ENCODE data around the gene STIM2.

Gene STIM2

GRCh38 chr4:26942871-26943270 is 82.2 kb downstream of the STIM2 start:
- H3K27ac ChIP-seq (ENCODE audit: low read length) = no peak overlapping the region
- no peaks in the 10 kb centered on the region for H3K27me3 ChIP-seq (ENCODE audit: insufficient read depth, low read length)
- H3K36me3 ChIP-seq (ENCODE audit: insufficient read depth, low read depth, low read length) = no peaks in the 10 kb centered on the region
- no peak overlapping the region for H3K4me3 ChIP-seq (ENCODE audit: low read length)
- no peak overlapping the region for H3K9ac ChIP-seq (ENCODE audit: low read depth, low read length)
- H3K9me3 ChIP-seq (ENCODE audit: insufficient read depth, low read depth, low read length) = no peaks in the 10 kb centered on the region
- peaks cover 17% of the 10 kb centered on the region; the same call in 1 of the 2 replicates for H3K4me1 ChIP-seq (ENCODE audit: insufficient read depth, low read length)

- no peak overlapping the region for H3K27ac ChIP-seq (ENCODE audit: low read length)
- H3K36me3 ChIP-seq (ENCODE audit: insufficient read depth, low read depth, low read length) = no peaks in the 10 kb centered on the region
- H3K4me1 ChIP-seq (ENCODE audit: insufficient read depth, low read length) = peaks cover 17% of the 10 kb centered on the region; the same call in 1 of the 2 replicates
- H3K9me3 ChIP-seq (ENCODE audit: insufficient read depth, low read depth, low read length) = no peaks in the 10 kb centered on the region
- no peak overlapping the region for H3K9ac ChIP-seq (ENCODE audit: low read depth, low read length)
- no peaks in the 10 kb centered on the region for H3K27me3 ChIP-seq (ENCODE audit: insufficient read depth, low read length)
- H3K4me3 ChIP-seq (ENCODE audit: low read length) = no peak overlapping the region
Measured at GRCh38 chr4:26943391-26943790, 82.8 kb downstream of the STIM2 start.

- H3K9ac ChIP-seq (ENCODE audit: low read depth, low read length) = no peak overlapping the region
- H3K4me3 ChIP-seq (ENCODE audit: low read length) = no peak overlapping the region
- no peak overlapping the region for H3K27ac ChIP-seq (ENCODE audit: low read length)
- no peaks in the 10 kb centered on the region for H3K36me3 ChIP-seq (ENCODE audit: insufficient read depth, low read depth, low read length)
- no peaks in the 10 kb centered on the region for H3K27me3 ChIP-seq (ENCODE audit: insufficient read depth, low read length)
- H3K4me1 ChIP-seq (ENCODE audit: insufficient read depth, low read length) = peaks cover 5% of the 10 kb centered on the region; the same call in 1 of the 2 replicates
- H3K9me3 ChIP-seq (ENCODE audit: insufficient read depth, low read depth, low read length) = no peaks in the 10 kb centered on the region
Measured at GRCh38 chr4:26945794-26946193, 85.2 kb downstream of the STIM2 start.

GRCh38 chr4:26947318-26947717 is 86.7 kb downstream of the STIM2 start:
- H3K27me3 ChIP-seq (ENCODE audit: insufficient read depth, low read length) = no peaks in the 10 kb centered on the region
- H3K36me3 ChIP-seq (ENCODE audit: insufficient read depth, low read depth, low read length) = no peaks in the 10 kb centered on the region
- H3K9ac ChIP-seq (ENCODE audit: low read depth, low read length) = no peak overlapping the region
- H3K9me3 ChIP-seq (ENCODE audit: insufficient read depth, low read depth, low read length) = no peaks in the 10 kb centered on the region
- H3K4me3 ChIP-seq (ENCODE audit: low read length) = no peak overlapping the region
- H3K27ac ChIP-seq (ENCODE audit: low read length) = no peak overlapping the region
- H3K4me1 ChIP-seq (ENCODE audit: insufficient read depth, low read length) = no peaks in the 10 kb centered on the region

- Histone ChIP-seq H3K27ac (ENCODE audit: low read length) (no peak overlapping the region), H3K4me3 (ENCODE audit: low read length) (no peak overlapping the region), H3K9me3 (ENCODE audit: insufficient read depth, low read depth, low read length) (no peaks in the 10 kb centered on the region), H3K36me3 (ENCODE audit: insufficient read depth, low read depth, low read length) (no peaks in the 10 kb centered on the region), H3K4me1 (ENCODE audit: insufficient read depth, low read length) (no peaks in the 10 kb centered on the region), H3K27me3 (ENCODE audit: insufficient read depth, low read length) (no peaks in the 10 kb centered on the region), H3K9ac (ENCODE audit: low read depth, low read length) (no peak overlapping the region)
Measured at GRCh38 chr4:26950446-26950845, 89.8 kb downstream of the STIM2 start.

- no peaks in the 10 kb centered on the region for H3K4me1 ChIP-seq (ENCODE audit: insufficient read depth, low read length)
- no peak overlapping the region for H3K27ac ChIP-seq (ENCODE audit: low read length)
- H3K36me3 ChIP-seq (ENCODE audit: insufficient read depth, low read depth, low read length) = no peaks in the 10 kb centered on the region
- H3K4me3 ChIP-seq (ENCODE audit: low read length) = no peak overlapping the region
- H3K27me3 ChIP-seq (ENCODE audit: insufficient read depth, low read length) = no peaks in the 10 kb centered on the region
- H3K9ac ChIP-seq (ENCODE audit: low read depth, low read length) = no peak overlapping the region
- H3K9me3 ChIP-seq (ENCODE audit: insufficient read depth, low read depth, low read length) = no peaks in the 10 kb centered on the region
Measured at GRCh38 chr4:26952891-26953290, 92.2 kb downstream of the STIM2 start.

- H3K36me3 ChIP-seq (ENCODE audit: insufficient read depth, low read depth, low read length) = no peaks in the 10 kb centered on the region
- H3K4me3 ChIP-seq (ENCODE audit: low read length) = no peak overlapping the region
- H3K4me1 ChIP-seq (ENCODE audit: insufficient read depth, low read length) = no peaks in the 10 kb centered on the region
- H3K27me3 ChIP-seq (ENCODE audit: insufficient read depth, low read length) = no peaks in the 10 kb centered on the region
- H3K9ac ChIP-seq (ENCODE audit: low read depth, low read length) = no peak overlapping the region
- no peak overlapping the region for H3K27ac ChIP-seq (ENCODE audit: low read length)
- no peaks in the 10 kb centered on the region for H3K9me3 ChIP-seq (ENCODE audit: insufficient read depth, low read depth, low read length)
Measured at GRCh38 chr4:26953366-26953765, 92.7 kb downstream of the STIM2 start.

GRCh38 chr4:26953770-26954423 is 93.3 kb downstream of the STIM2 start:
- H3K9ac ChIP-seq (ENCODE audit: low read depth, low read length) = no peak overlapping the region
- no peak overlapping the region for H3K27ac ChIP-seq (ENCODE audit: low read length)
- H3K9me3 ChIP-seq (ENCODE audit: insufficient read depth, low read depth, low read length) = no peaks in the 10 kb centered on the region
- H3K36me3 ChIP-seq (ENCODE audit: insufficient read depth, low read depth, low read length) = no peaks in the 10 kb centered on the region
- 0 out of 2 replicates have a peak, but pooled peaks cover 4% of the 10 kb centered on the region for H3K4me1 ChIP-seq (ENCODE audit: insufficient read depth, low read length)
- H3K4me3 ChIP-seq (ENCODE audit: low read length) = no peak overlapping the region
- H3K27me3 ChIP-seq (ENCODE audit: insufficient read depth, low read length) = no peaks in the 10 kb centered on the region

- Histone ChIP-seq H3K36me3 (ENCODE audit: insufficient read depth, low read depth, low read length) (no peaks in the 10 kb centered on the region), H3K9me3 (ENCODE audit: insufficient read depth, low read depth, low read length) (no peaks in the 10 kb centered on the region), H3K4me3 (ENCODE audit: low read length) (no peak overlapping the region), H3K4me1 (ENCODE audit: insufficient read depth, low read length) (peaks cover 9% of the 10 kb centered on the region), H3K27me3 (ENCODE audit: insufficient read depth, low read length) (no peaks in the 10 kb centered on the region), H3K9ac (ENCODE audit: low read depth, low read length) (no peak overlapping the region), H3K27ac (ENCODE audit: low read length) (no peak overlapping the region)
Measured at GRCh38 chr4:26955241-26955640, 94.6 kb downstream of the STIM2 start.

GRCh38 chr4:26958925-26959653 is 98.4 kb downstream of the STIM2 start:
- Histone ChIP-seq H3K27me3 (ENCODE audit: insufficient read depth, low read length) (no peaks in the 10 kb centered on the region), H3K36me3 (ENCODE audit: insufficient read depth, low read depth, low read length) (no peaks in the 10 kb centered on the region), H3K9me3 (ENCODE audit: insufficient read depth, low read depth, low read length) (no peaks in the 10 kb centered on the region), H3K4me1 (ENCODE audit: insufficient read depth, low read length) (peaks cover 9% of the 10 kb centered on the region), H3K27ac (ENCODE audit: low read length) (no peak overlapping the region), H3K9ac (ENCODE audit: low read depth, low read length) (no peak overlapping the region), H3K4me3 (ENCODE audit: low read length) (no peak overlapping the region)

- peaks cover 9% of the 10 kb centered on the region for H3K4me1 ChIP-seq (ENCODE audit: insufficient read depth, low read length)
- H3K36me3 ChIP-seq (ENCODE audit: insufficient read depth, low read depth, low read length) = no peaks in the 10 kb centered on the region
- no peak overlapping the region for H3K27ac ChIP-seq (ENCODE audit: low read length)
- H3K9ac ChIP-seq (ENCODE audit: low read depth, low read length) = no peak overlapping the region
- H3K4me3 ChIP-seq (ENCODE audit: low read length) = no peak overlapping the region
- no peaks in the 10 kb centered on the region for H3K27me3 ChIP-seq (ENCODE audit: insufficient read depth, low read length)
- H3K9me3 ChIP-seq (ENCODE audit: insufficient read depth, low read depth, low read length) = no peaks in the 10 kb centered on the region
Measured at GRCh38 chr4:26959654-26960047, 99.0 kb downstream of the STIM2 start.

- H3K9me3 ChIP-seq (ENCODE audit: insufficient read depth, low read depth, low read length) = no peaks in the 10 kb centered on the region
- no peak overlapping the region for H3K27ac ChIP-seq (ENCODE audit: low read length)
- H3K36me3 ChIP-seq (ENCODE audit: insufficient read depth, low read depth, low read length) = no peaks in the 10 kb centered on the region
- H3K9ac ChIP-seq (ENCODE audit: low read depth, low read length) = no peak overlapping the region
- no peaks in the 10 kb centered on the region for H3K27me3 ChIP-seq (ENCODE audit: insufficient read depth, low read length)
- no peak overlapping the region for H3K4me3 ChIP-seq (ENCODE audit: low read length)
- H3K4me1 ChIP-seq (ENCODE audit: insufficient read depth, low read length) = peaks cover 18% of the 10 kb centered on the region
Measured at GRCh38 chr4:26962720-26963119, 102.1 kb downstream of the STIM2 start.
